CD4-positive, alpha-beta T cell treated with Interleukin-12 subunit alpha and Interleukin-12 subunit beta, for 1 hour (primary cell): Measurements from ENCODE around the gene ELMO3.

Experiments
- DNase-seq: peaks from one replicate; pipeline ENCODE4 v3.0.0-alpha.2; 2020

Gene ELMO3

GRCh38 chr16:67200491-67200890, 1.6 kb downstream of the ELMO3 start:
- DNase-seq = no peak

GRCh38 chr16:67201411-67202345, 2.7 kb downstream of the ELMO3 start:
- no peak for DNase-seq

- no peak for DNase-seq
Observed at GRCh38 chr16:67202426-67202825, 3.5 kb downstream of the ELMO3 start.

GRCh38 chr16:67202956-67203493, 4.1 kb downstream of the ELMO3 start:
- DNase-seq = no peak

GRCh38 chr16:67204076-67204475, 5.1 kb downstream of the ELMO3 start:
- no peak for DNase-seq

GRCh38 chr16:67206129-67206837, 7.4 kb downstream of the ELMO3 start:
- no peak for DNase-seq

GRCh38 chr16:67206838-67207248, 7.9 kb downstream of the ELMO3 start:
- DNase-seq = no peak

- DNase-seq = no peak
Observed at GRCh38 chr16:67207249-67208091, 8.5 kb downstream of the ELMO3 start.

- no peak for DNase-seq
Observed at GRCh38 chr16:67208154-67208896, 9.4 kb downstream of the ELMO3 start.

GRCh38 chr16:67209565-67209964, 10.6 kb downstream of the ELMO3 start:
- DNase-seq = no peak

GRCh38 chr16:67210069-67210937, 11.4 kb downstream of the ELMO3 start:
- DNase-seq = no peak

GRCh38 chr16:67211674-67212073, 12.7 kb downstream of the ELMO3 start:
- DNase-seq = no peak

GRCh38 chr16:67212766-67213165, 13.8 kb downstream of the ELMO3 start:
- no peak for DNase-seq

GRCh38 chr16:67213197-67214019, 14.5 kb downstream of the ELMO3 start:
- DNase-seq = no peak

- DNase-seq = no peak
Observed at GRCh38 chr16:67215706-67216105, 16.8 kb downstream of the ELMO3 start.

- DNase-seq = no peak
Observed at GRCh38 chr16:67216612-67217490, 17.9 kb downstream of the ELMO3 start.

GRCh38 chr16:67223992-67224391, 25.1 kb downstream of the ELMO3 start:
- DNase-seq = no peak

GRCh38 chr16:67226295-67226803, 27.4 kb downstream of the ELMO3 start:
- DNase-seq = no peak
